C4-2B (cell line): ENCODE measurements around the gene MGMT.

Source experiments
- H3K27ac ChIP-seq: fragments of 450-650 bp; 2 replicates; pipeline ENCODE4 v1.5.1; 2017
- CTCF ChIP-seq: fragments of 450-650 bp; conservative IDR thresholded peaks from 2 replicates; pipeline ENCODE4 v1.5.1; 2017; ENCODE audit warnings: mild to moderate bottlenecking
- ZFX ChIP-seq: fragments of 450-650 bp; IDR thresholded peaks from 2 replicates; pipeline ENCODE4 v1.6.1; 2017

Gene MGMT

GRCh38 chr10:129655007-129655678 lies 188.1 kb downstream of the MGMT start:
- no peak for TF ChIP-seq ZFX
- no peak for TF ChIP-seq CTCF
- no peak overlapping the region for H3K27ac ChIP-seq

GRCh38 chr10:129655679-129656031 lies 188.6 kb downstream of the MGMT start:
- no peak for TF ChIP-seq ZFX
- no peak for TF ChIP-seq CTCF

GRCh38 chr10:129656642-129657041 lies 189.6 kb downstream of the MGMT start:
- no peak for TF ChIP-seq CTCF
- no peak for TF ChIP-seq ZFX
- no peak overlapping the region for H3K27ac ChIP-seq

More at GRCh38 chr10:129655679-129656031, 188.6 kb downstream of the MGMT start:
- H3K27ac ChIP-seq: no peak overlapping the region

GRCh38 chr10:129657297-129658017 lies 190.4 kb downstream of the MGMT start:
- H3K27ac ChIP-seq: no peak overlapping the region
- TF ChIP-seq CTCF (no peak), ZFX (no peak)

- H3K27ac ChIP-seq: no peak overlapping the region
- peak; percentile 74 for TF ChIP-seq CTCF
- no peak for TF ChIP-seq ZFX
Observed at GRCh38 chr10:129658376-129659072, 191.5 kb downstream of the MGMT start.

GRCh38 chr10:129659508-129660268 lies 192.6 kb downstream of the MGMT start:
- TF ChIP-seq CTCF (no peak), ZFX (no peak)

More at GRCh38 chr10:129659508-129660268, 192.6 kb downstream of the MGMT start:
- no peak overlapping the region for H3K27ac ChIP-seq
